Astrocyte of the spinal cord (primary cell): ENCODE data around the gene CCDC7.
"Not testable (repeated sequence)": the region's sequence is repeated elsewhere in the genome, so short reads cannot be mapped to it uniquely, and the experiment has no call there.

Source experiments
- DNase-seq: peaks from one replicate; pipeline ENCODE4 v3.0.0; 2011; ENCODE audit warnings: low read depth, low spot score
- H3K4me3 ChIP-seq: 2 replicates; pipeline ENCODE4 v1.5.1; 2011; ENCODE audit warnings: low read depth, mild to moderate bottlenecking, low read length, moderate library complexity
- in situ Hi-C: cut with HindIII; loops from 2 replicates; pipeline ENCODE4 v1.10.0; 2017; ENCODE audit warnings: low sequenced_read_pairs
- TF ChIP-seq, protein P1 (sequence below): IDR thresholded peaks from 2 replicates; pipeline ENCODE4 v1.5.1; 2012; ENCODE audit warnings: low read depth, mild to moderate bottlenecking, low read length, inconsistent platforms

Gene CCDC7

DNA sequence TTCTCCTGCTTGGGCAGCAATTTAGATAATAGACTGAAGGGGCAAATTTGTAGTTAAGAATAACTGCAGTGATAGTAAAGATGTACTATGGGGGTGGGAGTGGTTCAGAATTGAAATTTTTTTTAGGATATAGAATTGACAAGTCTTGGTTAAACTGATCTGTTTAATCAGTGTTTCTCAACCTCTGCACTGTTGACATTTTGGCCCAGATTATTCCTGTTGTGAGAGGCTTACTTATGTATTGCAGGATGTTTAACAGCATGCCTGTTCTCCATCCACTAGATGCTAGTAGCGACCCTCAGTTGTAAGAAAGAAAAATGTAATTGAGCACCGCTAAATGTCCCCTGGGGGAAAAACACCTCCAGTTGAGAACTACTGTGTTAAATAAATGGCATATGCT is 176.5 kb downstream of the CCDC7 start:
- TF ChIP-seq, protein P1, sequence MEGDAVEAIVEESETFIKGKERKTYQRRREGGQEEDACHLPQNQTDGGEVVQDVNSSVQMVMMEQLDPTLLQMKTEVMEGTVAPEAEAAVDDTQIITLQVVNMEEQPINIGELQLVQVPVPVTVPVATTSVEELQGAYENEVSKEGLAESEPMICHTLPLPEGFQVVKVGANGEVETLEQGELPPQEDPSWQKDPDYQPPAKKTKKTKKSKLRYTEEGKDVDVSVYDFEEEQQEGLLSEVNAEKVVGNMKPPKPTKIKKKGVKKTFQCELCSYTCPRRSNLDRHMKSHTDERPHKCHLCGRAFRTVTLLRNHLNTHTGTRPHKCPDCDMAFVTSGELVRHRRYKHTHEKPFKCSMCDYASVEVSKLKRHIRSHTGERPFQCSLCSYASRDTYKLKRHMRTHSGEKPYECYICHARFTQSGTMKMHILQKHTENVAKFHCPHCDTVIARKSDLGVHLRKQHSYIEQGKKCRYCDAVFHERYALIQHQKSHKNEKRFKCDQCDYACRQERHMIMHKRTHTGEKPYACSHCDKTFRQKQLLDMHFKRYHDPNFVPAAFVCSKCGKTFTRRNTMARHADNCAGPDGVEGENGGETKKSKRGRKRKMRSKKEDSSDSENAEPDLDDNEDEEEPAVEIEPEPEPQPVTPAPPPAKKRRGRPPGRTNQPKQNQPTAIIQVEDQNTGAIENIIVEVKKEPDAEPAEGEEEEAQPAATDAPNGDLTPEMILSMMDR: no peak
- DNase-seq: no peak
- in situ Hi-C loops: no loop called here
- H3K4me3 ChIP-seq: no peak overlapping the region

DNA sequence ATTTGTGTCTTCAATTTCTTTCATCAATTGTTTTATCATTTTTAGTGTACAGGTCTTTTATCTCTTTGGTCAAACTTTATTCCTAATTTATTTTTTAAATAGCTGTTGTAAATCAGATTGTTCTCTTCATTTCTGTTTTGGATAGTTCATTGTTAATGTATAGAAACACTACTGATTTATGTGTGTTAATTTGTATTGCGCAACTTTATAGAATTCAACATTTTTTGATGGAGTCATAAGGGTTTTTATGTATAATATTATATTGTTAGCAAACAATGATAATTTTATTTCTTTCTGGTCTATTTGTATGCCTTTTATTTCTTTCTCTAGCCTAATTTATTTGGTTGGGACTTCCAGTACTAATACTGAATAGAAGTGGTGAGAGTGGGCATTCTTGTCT is 181.2 kb downstream of the CCDC7 start:
- no peak overlapping the region for H3K4me3 ChIP-seq
- TF ChIP-seq, protein P1: no peak
- in situ Hi-C loops: no loop called here
- no peak for DNase-seq

DNA sequence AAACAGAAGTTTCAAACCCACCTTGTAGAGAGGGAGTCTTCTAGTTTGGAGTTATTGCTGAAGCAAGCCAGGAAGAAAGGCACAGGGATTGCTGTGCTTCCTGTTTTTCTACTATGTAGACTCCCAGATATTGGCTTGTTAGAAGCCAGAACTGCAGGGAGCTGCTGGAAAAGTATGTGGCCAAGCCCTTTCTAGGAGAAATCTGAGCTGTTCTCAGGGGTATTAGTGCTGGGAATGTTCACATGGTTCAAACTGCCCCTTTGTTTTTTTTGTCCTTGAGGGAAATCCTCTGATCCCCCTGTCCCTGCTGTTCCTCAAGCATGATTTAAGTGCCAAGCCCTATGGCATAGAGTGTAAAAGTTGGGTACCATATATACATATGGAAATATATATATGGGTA is 184.0 kb downstream of the CCDC7 start:
- in situ Hi-C loops: no loop called here
- H3K4me3 ChIP-seq: no peak overlapping the region
- TF ChIP-seq, protein P1: no peak
- DNase-seq: no peak

DNA sequence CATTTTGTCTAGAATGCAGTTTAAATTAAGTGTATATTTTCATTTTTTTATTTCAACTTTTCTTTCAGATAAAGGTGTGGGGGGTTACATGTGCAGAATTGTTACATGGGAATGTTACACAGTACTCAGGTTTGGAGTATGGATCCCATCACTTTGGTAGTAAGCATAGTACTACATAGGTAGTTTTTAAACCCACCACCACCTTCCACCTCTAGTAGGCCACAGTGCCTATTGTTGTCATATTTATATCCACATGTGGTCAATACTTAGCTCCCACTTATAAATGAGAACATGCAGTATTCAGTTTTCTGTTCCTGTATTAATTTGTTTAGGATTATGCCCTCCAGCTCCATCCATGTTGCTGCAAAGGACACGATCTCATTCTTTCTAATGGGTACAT is 200.6 kb downstream of the CCDC7 start:
- H3K4me3 ChIP-seq: no peak overlapping the region
- DNase-seq: no peak
- in situ Hi-C loops: no loop called here
- TF ChIP-seq, protein P1: no peak

DNA sequence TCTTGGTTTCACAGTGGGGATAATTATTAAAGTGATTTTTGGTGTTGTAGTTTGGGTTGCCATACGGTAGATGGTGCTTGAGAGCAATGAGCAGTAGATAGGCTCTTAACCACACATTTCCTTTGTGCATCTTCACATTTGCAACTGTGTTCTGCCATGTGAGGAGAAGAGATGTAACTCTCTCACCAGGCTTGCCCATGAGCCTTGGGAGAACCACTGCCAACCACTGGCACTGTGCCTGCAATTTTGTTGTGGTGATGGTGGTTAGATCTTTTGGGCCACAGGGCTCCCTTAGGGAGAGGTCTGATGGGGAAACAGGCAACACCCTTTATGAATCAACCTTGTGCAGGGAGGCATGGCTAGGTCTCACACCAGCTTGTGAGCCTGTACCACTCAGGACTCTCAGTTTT is 204.3 kb downstream of the CCDC7 start:
- TF ChIP-seq, protein P1: no peak
- in situ Hi-C loops: no loop called here
- no peak overlapping the region for H3K4me3 ChIP-seq
- DNase-seq: no peak

DNA sequence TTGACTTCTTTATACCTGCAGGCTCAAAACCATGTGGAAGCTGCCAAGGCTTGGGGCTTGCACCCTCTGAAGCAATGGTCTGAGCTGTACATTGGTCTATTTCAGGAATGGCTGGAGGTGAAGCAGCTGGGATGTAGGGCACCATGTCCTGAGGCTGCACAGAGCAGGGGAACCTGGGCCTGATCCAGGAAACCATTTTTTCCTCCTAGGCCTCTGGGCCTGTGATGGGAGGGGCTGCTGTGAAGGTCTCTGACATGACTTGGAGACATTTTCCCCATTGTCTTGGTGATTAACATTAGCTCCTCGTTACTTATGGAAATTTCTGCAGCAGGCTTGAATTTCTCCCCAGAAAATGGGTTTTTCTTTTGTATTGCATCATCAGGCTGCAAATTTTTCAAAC is 211.5 kb downstream of the CCDC7 start:
- in situ Hi-C loops, DNase-seq, H3K4me3 ChIP-seq: not testable (repeated sequence)

DNA sequence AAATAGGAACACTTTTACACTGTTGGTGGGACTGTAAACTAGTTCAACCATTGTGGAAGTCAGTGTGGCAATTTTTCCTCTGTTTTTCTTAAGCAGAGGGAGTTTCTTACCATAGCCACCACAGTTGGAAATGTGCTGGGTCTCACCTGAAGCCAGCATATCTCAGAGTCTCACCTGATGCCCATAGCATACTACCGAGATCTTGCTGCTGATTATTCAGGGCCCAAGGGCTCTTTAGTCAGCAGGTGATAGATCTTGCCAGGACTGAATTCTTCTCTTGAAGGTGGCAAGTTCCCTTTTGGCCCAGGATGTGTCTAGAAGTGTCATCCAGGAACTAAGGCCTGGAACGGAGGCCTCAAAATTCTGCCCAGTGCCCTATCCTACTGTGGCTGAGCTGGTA is 215.4 kb downstream of the CCDC7 start:
- in situ Hi-C loops: no loop called here
- DNase-seq: no peak
- H3K4me3 ChIP-seq: no peak overlapping the region
- TF ChIP-seq, protein P1: no peak
